GM19324 (cell line): ENCODE data around the gene MYLK4.

Experiments
- ATAC-seq: cut with Tn5 transposase; IDR thresholded peaks from one replicate; pipeline ENCODE4 v1.9.1; 2021; ENCODE audit warnings: mild to moderate bottlenecking, moderate library complexity; ENCODE audit not compliant: unreplicated experiment, low FRiP score

MYLK4 gene

DNA sequence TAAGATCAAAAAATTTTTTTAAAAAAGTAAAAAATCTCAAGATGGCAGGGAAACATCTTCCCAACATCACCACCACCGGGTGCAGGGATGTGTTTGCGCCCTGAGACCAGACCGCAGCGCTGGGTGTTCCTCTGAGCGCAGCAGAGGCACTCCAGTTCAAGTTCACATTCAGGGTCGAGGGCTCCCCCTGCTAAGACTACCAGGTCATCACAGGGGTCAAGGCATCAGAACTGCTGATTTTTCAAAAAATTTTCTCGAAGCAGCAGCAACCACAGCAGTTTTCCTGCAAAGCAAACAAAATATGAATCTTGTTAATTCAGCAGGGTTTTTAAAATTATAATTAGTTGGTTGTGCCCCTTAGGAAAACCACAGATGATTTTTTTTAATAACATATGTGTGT is 83.1 kb downstream of the MYLK4 start:
- no peak for ATAC-seq

DNA sequence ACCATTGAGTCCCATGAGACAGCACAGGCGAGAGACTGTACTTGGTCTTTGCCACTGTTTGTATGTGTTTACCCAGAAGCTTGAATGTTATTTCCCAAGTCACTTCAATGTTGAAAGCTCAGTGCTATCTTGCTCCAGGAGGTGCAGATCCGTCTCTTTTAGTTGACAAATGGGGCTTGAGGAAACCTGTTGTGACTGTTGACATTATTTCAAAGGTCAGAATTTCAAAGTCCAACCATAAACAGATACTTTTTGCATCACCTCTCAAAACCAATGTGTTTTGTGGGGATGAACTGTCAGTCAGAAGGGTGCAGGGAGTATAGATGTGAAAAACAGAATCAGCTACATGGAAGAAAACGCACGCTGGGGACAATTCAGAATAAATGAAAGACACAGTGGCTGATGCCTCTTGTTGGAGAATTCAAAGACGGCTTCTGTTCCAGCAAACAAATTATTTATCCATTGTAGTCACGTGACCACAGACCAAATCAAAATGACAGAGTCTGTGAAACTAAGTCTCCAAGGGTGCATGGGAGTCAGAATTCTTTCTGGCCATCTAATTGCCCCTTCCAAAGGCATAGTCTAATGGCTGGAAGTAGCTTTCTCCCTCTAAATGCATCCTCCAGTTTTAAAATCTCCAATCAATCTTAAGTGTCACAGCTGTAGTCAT is 83.7 kb downstream of the MYLK4 start:
- no peak for ATAC-seq

DNA sequence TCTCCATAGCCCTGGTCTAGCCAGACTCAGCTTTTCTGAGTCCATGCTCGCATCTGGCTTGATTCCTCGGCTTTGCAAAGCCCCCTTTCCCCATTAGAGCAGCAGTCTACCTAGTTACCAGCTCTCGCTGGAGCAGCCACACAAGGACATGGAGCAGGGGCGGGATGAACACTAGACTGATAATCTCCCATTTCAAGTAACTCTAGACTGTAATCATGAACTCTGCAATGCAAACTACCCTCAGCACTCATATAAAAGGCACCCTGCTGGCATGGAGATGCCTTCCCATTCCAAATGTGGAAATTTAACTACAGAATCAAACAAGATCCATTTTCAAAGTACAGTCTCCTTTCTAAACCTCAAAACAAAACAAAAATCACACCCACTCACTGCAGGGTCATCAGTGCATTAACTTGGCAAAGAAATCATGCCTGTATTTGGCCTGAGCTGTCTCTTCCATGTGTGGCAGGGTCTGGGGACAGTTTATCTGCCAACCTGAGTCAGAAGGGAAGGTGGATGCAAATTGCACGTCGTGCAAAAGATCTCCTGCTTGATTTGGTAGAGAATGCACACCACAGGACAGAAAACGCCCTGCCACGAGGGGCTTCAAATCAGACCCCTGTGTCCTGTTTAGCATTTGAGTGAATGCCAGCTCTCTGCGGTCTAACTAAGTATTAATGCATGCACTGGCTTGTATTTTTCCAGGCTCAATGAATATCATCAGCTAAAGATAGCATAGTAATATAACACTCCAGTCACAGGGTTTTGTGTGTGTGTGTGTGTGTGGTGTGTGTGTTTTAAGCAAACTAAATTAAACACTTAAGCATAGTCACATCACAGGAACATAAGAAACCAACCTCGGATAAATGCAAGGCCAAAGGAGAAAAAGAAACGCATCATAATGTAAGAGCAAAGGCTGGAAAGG is 85.3 kb downstream of the MYLK4 start:
- no peak for ATAC-seq

DNA sequence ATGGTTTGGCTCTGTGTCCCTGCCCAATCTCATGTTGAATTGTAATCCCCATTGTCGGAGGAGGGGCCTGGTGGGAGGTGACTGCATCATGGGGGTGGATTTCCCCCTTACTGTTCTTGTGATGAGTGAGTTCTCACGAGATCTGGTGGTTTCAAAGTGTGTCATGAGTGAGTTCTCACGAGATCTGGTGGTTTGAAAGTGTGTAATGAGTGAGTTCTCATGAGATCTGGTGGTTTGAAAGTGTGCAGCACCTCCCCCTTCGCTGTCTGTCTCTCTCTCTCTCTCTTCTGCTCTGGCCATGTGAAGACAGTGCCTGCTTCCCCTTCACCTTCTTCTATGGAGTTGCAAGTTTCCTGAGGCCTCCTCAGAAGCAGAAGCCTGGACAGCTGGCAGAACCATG is 87.6 kb downstream of the MYLK4 start:
- ATAC-seq = no peak

DNA sequence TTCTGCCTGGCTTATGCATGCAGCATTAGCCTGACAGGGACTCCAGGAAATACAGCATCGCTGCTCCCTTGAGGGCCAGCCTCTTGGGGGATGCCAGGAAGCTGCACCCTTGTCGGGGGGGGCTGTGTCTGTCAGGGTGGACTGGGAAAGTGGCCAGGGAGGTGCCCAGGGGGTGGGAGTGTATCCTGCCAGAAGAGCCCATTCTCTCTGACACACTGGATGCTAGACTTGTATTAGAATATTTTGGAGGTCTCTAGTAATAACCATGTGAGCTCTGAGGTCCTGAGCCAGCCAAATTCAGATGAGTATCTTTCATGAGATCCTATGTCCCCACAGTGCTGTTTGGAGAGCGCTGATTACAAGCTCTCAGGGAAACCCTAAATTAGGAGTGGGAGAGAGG is 89.1 kb downstream of the MYLK4 start:
- no peak for ATAC-seq

DNA sequence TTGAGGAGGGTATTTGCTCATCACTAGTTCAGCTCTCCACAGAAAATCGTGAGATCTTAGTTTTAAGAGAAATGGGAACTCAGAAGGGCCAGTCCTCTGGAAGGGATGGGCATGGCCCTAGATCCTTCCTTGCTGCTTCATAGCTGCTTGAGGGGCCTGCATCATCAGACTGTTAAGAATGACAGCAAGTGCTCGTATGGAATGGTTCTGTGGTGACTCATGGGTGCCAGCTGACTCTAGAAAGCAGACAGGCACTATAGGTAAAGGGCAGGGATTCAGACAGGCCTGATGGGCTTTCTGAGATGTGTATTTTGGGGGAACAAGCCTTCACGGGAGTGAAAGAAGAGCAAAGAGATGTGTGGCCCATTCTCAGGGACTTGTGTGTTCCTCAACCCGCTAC is 90.8 kb downstream of the MYLK4 start:
- no peak for ATAC-seq

DNA sequence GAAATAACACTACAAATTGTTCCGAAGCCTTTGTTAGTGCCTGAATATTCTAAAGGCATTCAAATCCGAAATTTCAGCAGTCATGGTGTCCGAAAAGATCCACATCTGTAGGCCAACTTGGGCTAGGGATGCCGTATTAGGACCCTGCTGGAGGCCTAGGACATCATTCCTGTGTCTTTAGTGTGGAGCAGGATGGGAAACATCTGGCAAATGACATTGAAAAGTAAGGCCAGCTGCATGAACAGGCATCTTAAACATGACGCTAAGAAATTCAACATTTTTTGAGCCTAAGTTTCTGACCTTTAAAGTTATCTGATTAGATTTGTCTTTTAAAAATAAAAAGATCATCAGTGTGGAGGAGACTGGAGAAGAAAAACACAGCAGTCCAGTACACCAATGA is 91.3 kb downstream of the MYLK4 start:
- ATAC-seq = no peak

DNA sequence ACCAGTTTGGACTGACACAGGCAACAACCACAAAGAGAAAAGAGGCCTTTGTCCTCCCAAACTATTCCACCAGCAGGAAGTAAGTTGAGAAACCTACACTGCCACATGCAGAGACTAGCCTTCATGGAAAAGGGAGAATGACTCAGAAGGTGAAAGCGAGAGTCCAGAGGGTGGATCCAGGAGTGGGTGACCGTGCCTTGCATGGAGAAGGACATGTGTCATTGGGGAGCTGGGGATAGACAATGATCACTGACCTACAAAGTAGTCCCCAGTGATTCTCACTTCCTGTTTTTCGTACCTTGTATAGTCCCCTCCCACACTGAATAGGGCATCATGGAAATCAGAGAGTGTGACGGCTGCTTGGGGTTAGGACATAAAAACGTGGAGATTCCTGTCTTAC is 91.9 kb downstream of the MYLK4 start:
- no peak for ATAC-seq

DNA sequence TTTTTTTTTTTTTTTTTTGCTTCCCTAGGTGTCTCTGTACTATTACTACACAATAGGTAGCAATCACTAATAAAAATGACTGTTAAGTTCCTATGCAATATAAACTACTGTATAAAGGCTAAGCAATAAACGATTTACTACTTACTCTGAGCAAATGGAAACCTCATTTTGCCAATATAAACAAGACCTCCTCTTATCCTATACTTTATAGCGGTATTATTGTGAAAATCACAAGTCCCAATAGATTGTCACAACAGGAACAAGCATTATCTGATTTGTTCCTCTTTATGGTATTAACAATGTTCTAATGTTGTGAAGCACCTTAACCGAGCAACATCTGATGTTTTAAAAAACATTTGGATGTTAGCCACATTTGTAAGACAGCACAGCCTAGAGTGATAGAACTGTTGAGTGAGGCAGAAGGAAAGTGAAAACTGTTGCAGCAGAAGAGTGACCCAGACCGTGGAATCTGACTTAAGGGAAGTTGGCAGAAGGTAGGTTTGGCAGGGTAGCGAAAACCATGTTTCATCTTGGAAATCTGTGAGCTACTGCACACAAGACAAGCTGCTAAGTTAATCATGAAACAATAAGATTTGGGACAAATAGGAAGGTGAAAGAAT is 94.2 kb downstream of the MYLK4 start:
- no peak for ATAC-seq

DNA sequence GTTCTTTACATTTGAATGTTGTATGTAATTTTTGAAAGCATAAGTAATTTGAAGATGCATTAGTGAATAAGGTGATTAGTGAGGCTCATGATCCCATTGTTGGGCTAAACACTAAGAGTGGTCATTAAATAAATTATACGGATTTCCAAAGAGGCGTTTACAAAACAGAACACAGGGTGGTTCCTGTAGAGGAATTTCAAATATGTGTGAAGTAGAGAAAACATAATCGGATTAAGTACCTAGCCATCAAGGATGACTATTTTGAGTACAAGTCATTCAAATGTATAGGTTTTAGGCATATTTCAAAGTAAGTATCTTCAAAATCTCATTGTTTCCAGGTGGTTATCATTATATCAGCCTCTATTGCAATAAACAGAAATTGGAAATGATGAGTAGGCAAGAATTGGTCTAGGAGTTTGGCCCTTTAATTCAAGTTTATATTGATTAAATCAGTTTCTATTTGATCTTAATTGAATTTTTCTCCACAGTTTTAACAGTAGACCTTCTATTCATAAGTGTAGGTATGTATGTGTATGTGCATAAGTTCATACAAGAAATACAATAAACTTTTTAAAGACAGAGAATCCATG is 94.8 kb downstream of the MYLK4 start:
- ATAC-seq = no peak

DNA sequence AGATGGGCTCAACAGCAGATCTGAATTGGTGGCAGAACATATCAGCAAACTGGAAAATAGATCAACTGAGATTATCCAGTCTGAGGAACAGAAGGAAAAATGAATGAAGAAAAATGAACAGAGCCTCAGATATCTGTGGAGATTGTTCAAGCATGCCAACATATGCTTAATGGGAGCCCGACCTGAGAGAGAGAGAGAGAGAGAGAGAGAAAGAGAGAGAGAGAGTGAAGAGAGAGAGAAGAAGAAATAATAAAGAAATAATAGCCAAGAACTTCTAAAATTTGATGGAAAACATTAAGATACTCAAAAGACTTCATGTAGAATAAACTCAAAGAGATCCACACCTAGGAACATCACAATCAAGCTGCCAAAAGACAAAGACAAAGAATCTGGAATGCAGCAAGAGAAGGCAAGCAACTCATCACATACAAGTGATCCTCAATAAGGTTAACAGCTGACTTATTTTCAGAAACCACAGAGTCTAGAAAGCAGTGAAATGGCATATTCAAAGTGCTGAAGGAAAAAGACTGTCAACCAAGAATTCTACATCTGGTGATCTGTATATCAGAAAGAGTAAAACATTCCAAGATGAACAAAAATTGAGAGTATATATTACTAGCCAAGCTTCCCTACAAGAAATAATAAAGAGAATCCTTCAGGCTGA is 97.2 kb downstream of the MYLK4 start:
- ATAC-seq = no peak

DNA sequence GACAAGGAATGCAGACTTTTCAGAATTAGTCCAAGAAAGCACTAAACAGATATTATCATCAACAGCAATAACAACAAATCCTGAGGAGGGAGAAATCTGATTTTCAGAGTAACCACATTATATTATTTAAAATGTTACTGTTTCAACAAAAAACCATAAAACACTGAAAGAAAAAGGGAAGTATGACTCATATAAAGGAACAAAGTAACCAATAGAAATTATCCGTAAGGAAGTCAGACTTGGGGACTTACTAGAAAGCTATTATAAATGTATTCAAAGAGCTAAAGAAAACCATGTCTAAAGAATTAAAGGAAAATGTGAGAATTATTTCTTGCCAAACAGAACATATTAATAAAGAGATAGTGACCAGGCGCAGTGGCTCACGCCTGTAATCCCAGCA is 98.1 kb downstream of the MYLK4 start:
- no peak for ATAC-seq

DNA sequence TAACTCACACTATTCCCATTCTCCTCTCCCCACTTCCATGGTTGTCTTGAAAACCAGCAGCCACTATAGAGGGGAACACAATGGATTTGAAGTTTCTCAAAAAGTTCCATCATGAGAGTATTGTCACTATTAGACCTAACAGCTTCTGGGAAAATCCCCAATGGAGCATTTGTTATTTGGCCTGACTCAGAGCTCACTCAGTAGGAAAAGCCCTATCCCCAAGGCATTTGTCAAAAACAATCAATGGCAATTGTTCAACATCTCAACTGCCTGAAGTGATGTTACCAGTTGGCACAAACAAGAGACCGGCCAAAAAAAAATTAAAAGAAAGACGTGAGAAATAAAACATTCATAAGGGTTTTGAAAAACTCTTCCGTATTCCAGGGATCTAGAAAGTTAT is 98.8 kb downstream of the MYLK4 start:
- no peak for ATAC-seq

DNA sequence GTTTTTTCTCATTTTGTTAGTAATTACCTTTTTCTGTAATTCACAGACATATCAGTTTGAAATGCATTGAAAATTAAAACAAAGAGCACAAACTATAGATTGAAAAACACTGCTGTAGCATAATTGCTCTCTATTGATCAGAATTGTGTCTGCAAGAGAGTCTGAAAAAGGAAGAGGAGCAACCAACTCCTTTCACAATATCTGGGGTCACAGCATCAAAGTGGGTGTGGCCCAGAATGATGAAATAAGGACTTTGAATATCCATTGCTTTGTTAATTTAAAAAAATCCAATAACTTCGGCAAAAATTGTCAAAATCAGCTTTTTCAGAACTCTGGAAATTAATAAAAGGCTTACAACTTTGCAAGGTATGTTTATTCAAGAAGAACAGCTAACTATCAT is 99.2 kb downstream of the MYLK4 start:
- ATAC-seq = no peak

DNA sequence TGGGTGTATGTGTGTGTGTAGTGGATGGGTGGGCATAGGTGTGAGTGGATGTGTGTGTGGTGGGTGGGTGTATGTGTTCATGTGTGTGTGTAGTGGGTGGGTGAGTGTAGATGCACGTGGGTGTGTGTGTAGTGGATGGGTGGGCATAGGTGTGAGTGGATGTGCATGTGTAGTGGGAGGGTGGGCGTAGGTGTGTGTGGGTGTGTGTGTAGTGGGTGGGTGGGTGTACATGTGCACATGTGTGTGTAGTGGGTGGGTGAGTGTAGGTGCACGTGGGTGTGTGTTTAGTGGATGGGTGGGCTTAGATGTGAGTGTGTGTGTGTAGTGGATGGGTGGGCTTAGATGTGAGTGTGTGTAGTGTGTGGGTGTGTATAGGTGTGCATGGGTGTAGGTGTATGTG is 104.4 kb downstream of the MYLK4 start:
- ATAC-seq = no peak

DNA sequence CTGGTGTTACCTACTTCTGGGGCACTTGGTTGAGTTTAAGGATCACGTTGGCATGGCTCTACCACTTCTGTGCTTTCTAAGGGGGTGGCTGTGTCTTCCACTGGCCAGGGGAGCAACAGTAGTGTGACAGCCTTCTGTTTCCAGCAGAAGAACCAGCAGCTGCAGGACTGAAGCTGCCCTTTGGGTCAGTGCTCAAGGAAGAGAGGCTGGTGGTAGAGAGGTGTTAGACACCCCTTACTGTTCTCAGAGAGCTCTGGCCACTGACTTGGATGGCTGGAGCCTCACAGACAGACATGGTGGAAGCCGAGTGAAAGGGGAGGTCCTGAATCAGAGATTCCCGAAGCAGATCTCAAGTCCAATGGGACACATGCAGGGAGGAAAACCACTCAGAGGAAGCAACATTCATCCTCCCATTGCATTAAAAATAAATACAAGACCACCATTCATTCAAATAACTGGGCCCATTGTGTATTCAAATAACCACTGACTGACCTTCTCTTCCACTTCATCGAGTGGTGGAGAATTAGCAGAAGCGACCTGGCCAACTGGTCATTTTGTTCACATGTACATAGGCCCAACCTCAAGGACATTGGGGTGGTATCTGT is 106.7 kb downstream of the MYLK4 start:
- no peak for ATAC-seq

DNA sequence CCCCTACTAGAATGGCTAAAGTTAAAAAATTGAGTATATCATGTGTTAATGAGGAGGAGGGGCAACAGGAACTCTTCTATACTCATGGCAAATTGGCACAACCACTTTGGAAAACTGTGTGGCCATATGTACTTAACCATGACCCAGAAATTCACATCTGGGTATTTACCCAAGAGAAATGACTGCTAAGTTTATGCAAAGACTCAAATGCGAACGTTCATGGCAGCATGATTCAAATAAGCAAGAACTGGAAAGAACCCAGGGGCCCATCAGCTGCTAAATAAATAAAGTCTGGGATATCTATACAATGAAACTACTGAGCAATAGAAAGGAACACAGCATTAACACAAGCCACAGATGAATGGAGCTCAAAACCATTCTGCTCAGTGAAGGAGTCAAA is 107.6 kb downstream of the MYLK4 start:
- ATAC-seq = no peak

DNA sequence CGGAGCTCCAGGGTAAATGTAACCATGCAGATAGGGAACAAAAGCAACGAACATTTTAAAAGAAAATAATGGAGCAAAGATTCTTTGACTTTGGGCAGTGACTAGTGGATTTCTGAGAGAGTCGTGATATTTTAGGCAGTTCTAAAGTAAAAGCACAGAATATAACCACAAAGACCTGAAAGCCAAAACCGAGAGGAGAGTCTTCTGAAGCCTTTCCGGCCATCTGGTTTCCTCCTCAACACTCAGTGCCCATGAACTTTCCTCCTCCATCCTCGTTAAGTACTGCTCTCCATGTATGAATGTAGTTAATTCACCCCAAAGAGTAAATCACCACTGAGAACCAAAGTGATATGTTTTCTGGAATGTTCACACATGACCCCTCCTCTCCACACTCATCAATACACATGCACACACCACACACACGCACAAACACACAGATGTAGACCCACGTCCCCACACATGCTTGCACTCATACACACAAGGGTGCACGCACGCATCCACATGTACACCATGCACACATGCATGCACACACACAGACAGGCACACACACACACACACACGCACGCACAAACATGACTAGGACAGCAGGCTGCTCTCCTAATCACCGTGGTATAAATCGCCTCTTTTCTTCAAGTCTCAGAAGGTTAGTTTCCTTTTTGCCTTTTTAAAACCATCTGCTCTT is 109.5 kb downstream of the MYLK4 start:
- ATAC-seq = peak; percentile 46

DNA sequence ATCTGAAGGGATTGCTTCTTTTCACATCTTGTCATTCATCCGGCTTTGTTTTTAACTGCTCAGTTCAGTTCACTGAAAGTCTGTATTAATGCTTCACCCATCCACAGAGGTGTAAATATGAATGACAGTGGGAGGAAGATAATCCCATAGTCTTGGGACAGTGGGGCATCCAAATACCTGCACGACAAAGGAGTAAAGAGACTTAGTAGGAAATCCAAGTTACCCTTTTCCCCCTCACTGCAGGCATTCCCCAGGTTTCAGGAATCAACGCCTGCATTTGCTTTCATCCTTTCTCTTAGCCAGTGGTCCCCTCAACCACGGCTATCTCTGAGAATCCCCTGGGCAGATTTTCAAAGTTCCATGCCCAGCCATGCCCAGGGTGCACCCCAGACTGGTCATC is 110.2 kb downstream of the MYLK4 start:
- no peak for ATAC-seq

DNA sequence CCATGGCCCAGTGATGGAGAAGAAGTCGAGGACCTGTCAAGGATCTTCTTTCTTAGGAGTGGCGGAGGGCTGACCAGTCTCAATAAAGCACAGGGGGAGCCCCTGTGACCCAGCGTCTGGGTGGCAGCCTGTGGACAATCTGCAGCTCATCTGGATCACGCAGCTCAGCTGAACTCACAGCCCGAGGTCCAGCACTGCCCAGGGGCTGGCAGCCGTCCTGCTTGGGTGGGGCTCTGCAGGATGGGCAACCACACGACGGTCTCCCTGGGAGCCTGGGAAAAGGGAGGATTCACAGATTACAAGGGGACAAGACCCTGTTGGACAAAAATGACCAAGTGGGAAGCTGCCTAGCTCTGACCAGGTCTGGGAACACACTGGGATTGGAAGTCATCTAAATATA is 110.8 kb downstream of the MYLK4 start:
- no peak for ATAC-seq
